AG04450 (cell line): ENCODE results near the gene SNX1. TPM values are rescaled to one million over a fixed set of nuclear protein-coding genes. Genes with fewer than 3 reads are reported as not detected.
"Not testable (repeated sequence)": the region's sequence is repeated elsewhere in the genome, so short reads cannot be mapped to it uniquely, and the experiment has no call there.

Source experiments
- CTCF ChIA-PET: fragments of 300-600, 350-600 bp; formaldehyde crosslinking; extraction: SDS; loops from one replicate; lab custom pipeline; 2022; ENCODE audit warnings: antibody characterized with exemption, inconsistent platforms; lab: Charles Lee
- POLR2A ChIA-PET: fragments of 350-600 bp; formaldehyde crosslinking; extraction: SDS; loops from one replicate; lab custom pipeline; 2021; ENCODE audit warnings: antibody characterized with exemption, inconsistent platforms; lab: Yijun Ruan, JAX
- DNase-seq: peaks from one replicate; pipeline ENCODE4 v3.0.0-alpha.2; 2011; ENCODE audit warnings: low read depth, low spot score
- H3K27ac ChIP-seq: one replicate; pipeline ENCODE4 v1.5.1; 2012; ENCODE audit warnings: low read depth, low read length, control low read depth
- H3K27me3 ChIP-seq: one replicate; pipeline ENCODE4 v1.6.0; 2012; ENCODE audit warnings: low read length; ENCODE audit not compliant: control insufficient read depth, insufficient read depth
- H3K4me3 ChIP-seq: 2 replicates; pipeline ENCODE4 v1.5.1; 2011; ENCODE audit warnings: mild to moderate bottlenecking, low read depth, low read length, control low read depth
- H3K9me3 ChIP-seq: 2 replicates; pipeline ENCODE4 v1.5.1; 2012; ENCODE audit warnings: low read length; ENCODE audit not compliant: control insufficient read depth, insufficient read depth
- CTCF ChIP-seq: IDR thresholded peaks from 2 replicates; pipeline ENCODE4 v1.5.1; 2011; ENCODE audit warnings: low read depth, low read length, control low read depth, inconsistent platforms
- polyA plus RNA-seq: library from polyadenylated mRNA; depleted of rRNA; stranded (reverse); fragments of >200 nt; gene quantifications from 2 replicates; pipeline ENCODE4 v1.2.3, GENCODE V29; 2011

Gene SNX1
- polyA plus RNA-seq, 1 experiment: 77.6 TPM

GRCh38 chr15:64072812-64073211 is 23.0 kb upstream of the SNX1 start:
- CTCF ChIA-PET: no interaction called here
- Histone ChIP-seq H3K27me3 (no peaks in the 10 kb centered on the region), H3K27ac (no peak overlapping the region), H3K9me3 (no peaks in the 10 kb centered on the region), H3K4me3 (no peak overlapping the region)
- DNase-seq: no peak
- POLR2A ChIA-PET: interaction anchor here (1.0 kb wide), 1 partner anchor 21 kb away, joined by 4 read pairs; the partner anchor contains the start of gene CIAO2A
- TF ChIP-seq CTCF: no peak

GRCh38 chr15:64073496-64073895 is 22.3 kb upstream of the SNX1 start:
- DNase-seq, H3K9me3 ChIP-seq, H3K27ac ChIP-seq, H3K4me3 ChIP-seq, H3K27me3 ChIP-seq: not testable (repeated sequence)
- ChIA-PET CTCF (interaction anchor here (1.1 to 1.8 kb wide), 2 partner anchors 27 to 321 kb away, joined by 3 to 4 read pairs; partner anchors contain the start of gene DAPK2), POLR2A (interaction anchor here (1.0 kb wide), 1 partner anchor 20 kb away, joined by 4 read pairs; the partner anchor contains the start of gene CIAO2A)

- H3K27ac ChIP-seq: no peak overlapping the region
- no peaks in the 10 kb centered on the region for H3K27me3 ChIP-seq
- no peak overlapping the region for H3K4me3 ChIP-seq
- no peaks in the 10 kb centered on the region for H3K9me3 ChIP-seq
- TF ChIP-seq CTCF: no peak
- no peak for DNase-seq
- ChIA-PET POLR2A (no interaction called here), CTCF (interaction anchor here (1.0 kb wide), 1 partner anchor 331 kb away, joined by 3 read pairs; no protein-coding TSS in a partner anchor)
Measured at GRCh38 chr15:64082757-64083156, 13.0 kb upstream of the SNX1 start.

DNA sequence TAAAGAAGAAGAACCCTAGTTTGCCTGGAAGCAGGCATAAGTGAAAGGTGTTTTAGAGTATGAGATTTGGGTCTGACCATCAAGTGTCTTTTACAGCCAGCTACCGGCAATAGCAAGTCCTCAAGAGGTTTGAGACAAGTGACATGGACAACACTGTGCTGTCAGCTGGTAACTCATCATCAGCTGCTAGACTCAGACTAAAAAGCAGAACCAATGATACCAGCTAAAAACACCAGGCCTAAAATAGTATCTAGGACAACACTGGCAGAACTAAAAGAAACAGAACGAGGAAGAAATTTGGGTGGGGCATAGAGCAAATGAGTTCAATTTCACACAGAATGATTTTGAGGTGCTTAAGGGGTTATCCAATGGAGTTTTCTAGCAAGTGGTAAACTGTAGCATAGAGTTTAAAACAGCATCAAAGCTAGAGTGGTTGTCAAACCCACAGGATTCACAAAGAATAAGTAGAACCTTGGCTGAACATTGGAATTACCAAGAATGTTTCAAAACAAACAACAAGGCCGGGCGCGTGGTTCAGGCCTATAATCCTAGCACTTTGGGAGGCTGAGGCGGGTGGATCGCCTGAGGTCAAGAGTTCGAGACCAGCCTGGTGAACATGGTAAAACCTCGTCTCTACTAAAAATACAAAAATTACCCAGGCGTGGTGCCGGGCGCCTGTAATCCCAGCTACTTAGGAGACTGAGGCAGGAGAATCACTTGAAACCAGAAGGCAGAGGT is 6.1 kb upstream of the SNX1 start:
- ChIA-PET CTCF (no interaction called here), POLR2A (no interaction called here)
- Histone ChIP-seq H3K4me3 (no peak overlapping the region), H3K27me3 (no peaks in the 10 kb centered on the region), H3K27ac (no peak overlapping the region), H3K9me3 (no peaks in the 10 kb centered on the region)
- no peak for DNase-seq
- no peak for TF ChIP-seq CTCF

GRCh38 chr15:64090527-64090926 is 5.3 kb upstream of the SNX1 start:
- Histone ChIP-seq H3K27ac (no peak overlapping the region), H3K4me3 (no peak overlapping the region), H3K27me3 (no peaks in the 10 kb centered on the region), H3K9me3 (no peaks in the 10 kb centered on the region)
- no peak for TF ChIP-seq CTCF
- DNase-seq: no peak
- ChIA-PET CTCF (no interaction called here), POLR2A (no interaction called here)
